ENCODE measurements around the gene BACE2.

GRCh38 chr21:41141031-41141457 lies 26.9 kb upstream of the BACE2 start:
- TF ChIP-seq CTCF (conservative IDR thresholded peaks at IDR 0.05): no peak
- TF ChIP-seq EZH2 (IDR thresholded peaks at IDR 0.05; ENCODE audit: low read depth): no peak
